BLaER1 (cell line): ENCODE data around the gene NLGN2.

Experiments
- H3K27ac ChIP-seq: shearing (Covaris generic); formaldehyde crosslinking; 2 replicates; pipeline ENCODE4 v1.8.1; 2022
- H3K27me3 ChIP-seq: shearing (Covaris generic); formaldehyde crosslinking; 2 replicates; pipeline ENCODE4 v1.8.1; 2022
- H3K36me3 ChIP-seq: shearing (Covaris generic); formaldehyde crosslinking; 2 replicates; pipeline ENCODE4 v1.8.1; 2022
- H3K4me1 ChIP-seq: shearing (Covaris generic); formaldehyde crosslinking; 2 replicates; pipeline ENCODE4 v1.8.1; 2022
- H3K4me2 ChIP-seq: shearing (Covaris generic); formaldehyde crosslinking; 2 replicates; pipeline ENCODE4 v1.8.1; 2022
- H3K4me3 ChIP-seq: shearing (Covaris generic); formaldehyde crosslinking; 2 replicates; pipeline ENCODE4 v1.8.1; 2022
- H3K9ac ChIP-seq: shearing (Covaris generic); formaldehyde crosslinking; 2 replicates; pipeline ENCODE4 v1.8.1; 2022
- H3K9me3 ChIP-seq: shearing (Covaris generic); formaldehyde crosslinking; 2 replicates; pipeline ENCODE4 v1.8.1; 2022
- H4K20me1 ChIP-seq: shearing (Covaris generic); formaldehyde crosslinking; 2 replicates; pipeline ENCODE4 v1.8.1; 2022
- Cebpa-rat ChIP-seq: shearing (Covaris generic); IDR thresholded peaks from 2 replicates; pipeline ENCODE4 v1.8.1; 2022

Gene NLGN2

GRCh38 chr17:7432296-7432695, 24.7 kb downstream of the NLGN2 start:
- Histone ChIP-seq H3K36me3 (no peaks in the 10 kb centered on the region), H3K9me3 (no peaks in the 10 kb centered on the region), H3K4me2 (no peak overlapping the region), H4K20me1 (peaks cover 12% of the 10 kb centered on the region), H3K4me3 (no peak overlapping the region), H3K9ac (no peak overlapping the region), H3K4me1 (peaks cover 14% of the 10 kb centered on the region), H3K27ac (no peak overlapping the region), H3K27me3 (peaks cover 3% of the 10 kb centered on the region; the same call in 1 of the 2 replicates)
- TF ChIP-seq Cebpa-rat, result no peak

GRCh38 chr17:7435676-7436555, 28.3 kb downstream of the NLGN2 start:
- peak overlapping the region; percentile 73 for H3K9ac ChIP-seq
- peak overlapping the region; percentile 76 for H3K4me3 ChIP-seq
- peak overlapping the region; percentile 52 for H3K27ac ChIP-seq
- H4K20me1 ChIP-seq, result peaks cover 48% of the 10 kb centered on the region
- peak overlapping the region; percentile 93 for H3K4me2 ChIP-seq
- no peaks in the 10 kb centered on the region for H3K36me3 ChIP-seq
- peaks cover 48% of the 10 kb centered on the region for H3K4me1 ChIP-seq
- no peaks in the 10 kb centered on the region for H3K9me3 ChIP-seq
- H3K27me3 ChIP-seq, result peaks cover 39% of the 10 kb centered on the region
- TF ChIP-seq Cebpa-rat, result no peak

- peaks cover 48% of the 10 kb centered on the region for H3K27me3 ChIP-seq
- H3K36me3 ChIP-seq, result no peaks in the 10 kb centered on the region
- no peaks in the 10 kb centered on the region for H3K9me3 ChIP-seq
- peak overlapping the region; percentile 76 for H3K4me3 ChIP-seq
- TF ChIP-seq Cebpa-rat, result no peak
- H4K20me1 ChIP-seq, result peaks cover 56% of the 10 kb centered on the region
- H3K4me2 ChIP-seq, result peak overlapping the region; percentile 93
- no peak overlapping the region for H3K27ac ChIP-seq
- peak overlapping the region; percentile 73 for H3K9ac ChIP-seq
- H3K4me1 ChIP-seq, result peaks cover 48% of the 10 kb centered on the region
Observed at GRCh38 chr17:7436556-7437368, 29.1 kb downstream of the NLGN2 start.

GRCh38 chr17:7437369-7437863, 29.8 kb downstream of the NLGN2 start:
- no peak for TF ChIP-seq Cebpa-rat
- H3K27me3 ChIP-seq, result peaks cover 54% of the 10 kb centered on the region
- no peak overlapping the region for H3K9ac ChIP-seq
- H3K4me3 ChIP-seq, result peak overlapping the region; percentile 76
- H3K4me1 ChIP-seq, result peaks cover 48% of the 10 kb centered on the region
- no peaks in the 10 kb centered on the region for H3K9me3 ChIP-seq
- no peaks in the 10 kb centered on the region for H3K36me3 ChIP-seq
- H3K4me2 ChIP-seq, result peak overlapping the region; percentile 93
- H3K27ac ChIP-seq, result no peak overlapping the region
- H4K20me1 ChIP-seq, result peaks cover 56% of the 10 kb centered on the region

- Histone ChIP-seq H3K27ac (no peak overlapping the region), H3K36me3 (no peaks in the 10 kb centered on the region), H3K9ac (peak overlapping the region; percentile 48; the same call in 1 of the 2 replicates), H3K4me1 (peaks cover 48% of the 10 kb centered on the region), H3K9me3 (no peaks in the 10 kb centered on the region), H3K27me3 (peaks cover 61% of the 10 kb centered on the region), H4K20me1 (peaks cover 63% of the 10 kb centered on the region), H3K4me3 (peak overlapping the region; percentile 76), H3K4me2 (peak overlapping the region; percentile 93)
- no peak for TF ChIP-seq Cebpa-rat
Observed at GRCh38 chr17:7437950-7438614, 30.4 kb downstream of the NLGN2 start.

- Histone ChIP-seq H3K27me3 (peaks cover 69% of the 10 kb centered on the region), H3K9ac (0 out of 2 replicates have a peak overlapping the region, but pooled peaks have one; percentile 48), H4K20me1 (peaks cover 70% of the 10 kb centered on the region), H3K4me3 (peak overlapping the region; percentile 76), H3K4me1 (peaks cover 48% of the 10 kb centered on the region), H3K27ac (no peak overlapping the region), H3K4me2 (peak overlapping the region; percentile 93), H3K9me3 (no peaks in the 10 kb centered on the region), H3K36me3 (no peaks in the 10 kb centered on the region)
- TF ChIP-seq Cebpa-rat, result no peak
Observed at GRCh38 chr17:7438656-7439460, 31.2 kb downstream of the NLGN2 start.

- Histone ChIP-seq H3K4me3 (peak within 1 kb of the TSS; percentile 76), H3K4me1 (peaks cover 54% of the 10 kb centered on the region), H4K20me1 (peaks cover 78% of the 10 kb centered on the region), H3K9ac (peak within 1 kb of the TSS; percentile 48; the same call in 1 of the 2 replicates), H3K9me3 (no peaks in the 10 kb centered on the region), H3K27me3 (peaks cover 76% of the 10 kb centered on the region), H3K4me2 (peak within 1 kb of the TSS; percentile 93), H3K36me3 (no peaks in the 10 kb centered on the region), H3K27ac (no peak within 1 kb of the TSS)
- no peak for TF ChIP-seq Cebpa-rat
Observed at GRCh38 chr17:7439462-7440112, 31.9 kb downstream of the NLGN2 start, which contains the start of gene FGF11. FGF11 (plus strand) TSS chr17:7439512; CDS start chr17:7439621, 109 bp downstream.

GRCh38 chr17:7440113-7440833, 32.6 kb downstream of the NLGN2 start:
- no peak overlapping the region for H3K27ac ChIP-seq
- peak overlapping the region; percentile 75 for H3K4me2 ChIP-seq
- H4K20me1 ChIP-seq, result peaks cover 82% of the 10 kb centered on the region
- H3K9me3 ChIP-seq, result no peaks in the 10 kb centered on the region
- peaks cover 61% of the 10 kb centered on the region for H3K4me1 ChIP-seq
- peaks cover 83% of the 10 kb centered on the region for H3K27me3 ChIP-seq
- no peaks in the 10 kb centered on the region for H3K36me3 ChIP-seq
- peak overlapping the region; percentile 63 for H3K4me3 ChIP-seq
- peak overlapping the region; percentile 7; the same call in 1 of the 2 replicates for H3K9ac ChIP-seq
- no peak for TF ChIP-seq Cebpa-rat
